HepG2 (cell line): ENCODE results near the gene ENO2. TPM values are rescaled to one million over a fixed set of nuclear protein-coding genes. Genes with fewer than 3 reads are reported as not detected.

Experiments used
- BORCS8-MEF2B ChIP-seq: sonication (generic); formaldehyde crosslinking; IDR thresholded peaks from 2 replicates; pipeline ENCODE4 v1.8.0; 2022; ENCODE audit warnings: mild to moderate bottlenecking, missing genetic modification reagents
- E2F2 ChIP-seq: sonication (generic); formaldehyde crosslinking; IDR thresholded peaks from 2 replicates; pipeline ENCODE4 v1.4.0; 2020; ENCODE audit warnings: missing genetic modification reagents, borderline replicate concordance
- FOXO4 ChIP-seq: sonication (generic); formaldehyde crosslinking; conservative IDR thresholded peaks from 2 replicates; pipeline ENCODE4 v1.8.1; 2023; ENCODE audit warnings: missing genetic modification reagents
- IRF2 ChIP-seq: IDR thresholded peaks from 2 replicates; pipeline ENCODE4 v1.6.1; 2018; ENCODE audit warnings: missing genetic modification reagents, missing compliant biosample characterization
- KAT7 ChIP-seq: IDR thresholded peaks from 2 replicates; pipeline ENCODE4 v1.6.1; 2018; ENCODE audit warnings: borderline replicate concordance, missing compliant biosample characterization
- MIER3 ChIP-seq: IDR thresholded peaks from 2 replicates; pipeline ENCODE4 v1.6.1; 2016; ENCODE audit warnings: missing compliant biosample characterization, borderline replicate concordance
- RELA ChIP-seq: sonication (generic); formaldehyde crosslinking; IDR thresholded peaks from 2 replicates; pipeline ENCODE4 v1.4.0; 2020; ENCODE audit warnings: missing genetic modification reagents
- TBL1XR1 ChIP-seq: fragments of 150-350 bp; IDR thresholded peaks from 2 replicates; pipeline ENCODE4 v1.6.1; 2014; ENCODE audit warnings: borderline replicate concordance, low read length; ENCODE audit not compliant: partially characterized antibody
- TCF12 ChIP-seq, 2 experiments: fragments of 450-650 bp in 1 of 2; sonication (generic) in 1 of 2; formaldehyde crosslinking in 1 of 2; IDR thresholded peaks; 2 replicates each; pipeline versions ENCODE4 v1.6.1 to v1.8.0; 2017 to 2022; ENCODE audit warnings: antibody characterized with exemption in 1 of 2, mild to moderate bottlenecking in 1 of 2, missing genetic modification reagents in 1 of 2, moderate library complexity in 1 of 2
- ZNF619 ChIP-seq: sonication (generic); formaldehyde crosslinking; IDR thresholded peaks from 2 replicates; pipeline ENCODE4 v1.4.0; 2020; ENCODE audit warnings: mild to moderate bottlenecking, missing genetic modification reagents
- ZNF775 ChIP-seq: sonication (generic); formaldehyde crosslinking; IDR thresholded peaks from 2 replicates; pipeline ENCODE4 v1.4.0; 2020; ENCODE audit warnings: missing genetic modification reagents, mild to moderate bottlenecking, moderate library complexity, borderline replicate concordance
- ZNF777 ChIP-seq: sonication (generic); formaldehyde crosslinking; IDR thresholded peaks from 2 replicates; pipeline ENCODE4 v1.4.0; 2020; ENCODE audit warnings: missing genetic modification reagents
- polyA plus RNA-seq, 8 experiments: library from polyadenylated mRNA; depleted of rRNA in 3 of 8; stranded (reverse) in 7 of 8; unstranded in 1 of 8; fragments of >200 nt; fragmentation: Illumina TruSeq in 4 of 8; extraction: Trizol in 4 of 8; gene quantifications; 2 replicates each; pipeline versions ENCODE4 v1.2.1 to v1.2.3, GENCODE V29; 2011 to 2016; ENCODE audit warnings: low read depth in 4 of 8, missing spikeins in 1 of 8, mixed read lengths in 1 of 8; ENCODE audit not compliant: insufficient read depth in 1 of 8
- total RNA-seq, 5 experiments: library from RNA; depleted of rRNA; stranded (reverse); fragments of >200 nt; fragmentation: Illumina TruSeq; extraction: Trizol; gene quantifications; 2 replicates each; pipeline ENCODE4 v1.2.3, GENCODE V29; 2016; ENCODE audit warnings: low read depth in 1 of 5
- TF ChIP-seq, protein P1 (sequence below): sonication (generic); formaldehyde crosslinking; IDR thresholded peaks from 2 replicates; pipeline ENCODE4 v1.5.0; 2020; ENCODE audit warnings: missing genetic modification reagents
- TF ChIP-seq, protein P2 (sequence below), 2 experiments: sonication (generic) in 1 of 2; formaldehyde crosslinking in 1 of 2; IDR thresholded peaks; 2 replicates each; pipeline versions ENCODE4 v1.4.0 to v1.6.1; 2016 to 2020; ENCODE audit warnings: borderline replicate concordance in 1 of 2, low read depth in 1 of 2, mild to moderate bottlenecking in 1 of 2, missing genetic modification reagents in 1 of 2
- TF ChIP-seq, protein P3 (sequence below): sonication (generic); formaldehyde crosslinking; IDR thresholded peaks from 2 replicates; pipeline ENCODE4 v1.4.0; 2020; ENCODE audit warnings: missing genetic modification reagents

Gene ENO2
- total and polyA plus RNA-seq, 2 of the 13 experiments (the other 11 are each of a cell fraction or from before 2014, with no cell fraction given): 19.3 to 136 TPM

DNA sequence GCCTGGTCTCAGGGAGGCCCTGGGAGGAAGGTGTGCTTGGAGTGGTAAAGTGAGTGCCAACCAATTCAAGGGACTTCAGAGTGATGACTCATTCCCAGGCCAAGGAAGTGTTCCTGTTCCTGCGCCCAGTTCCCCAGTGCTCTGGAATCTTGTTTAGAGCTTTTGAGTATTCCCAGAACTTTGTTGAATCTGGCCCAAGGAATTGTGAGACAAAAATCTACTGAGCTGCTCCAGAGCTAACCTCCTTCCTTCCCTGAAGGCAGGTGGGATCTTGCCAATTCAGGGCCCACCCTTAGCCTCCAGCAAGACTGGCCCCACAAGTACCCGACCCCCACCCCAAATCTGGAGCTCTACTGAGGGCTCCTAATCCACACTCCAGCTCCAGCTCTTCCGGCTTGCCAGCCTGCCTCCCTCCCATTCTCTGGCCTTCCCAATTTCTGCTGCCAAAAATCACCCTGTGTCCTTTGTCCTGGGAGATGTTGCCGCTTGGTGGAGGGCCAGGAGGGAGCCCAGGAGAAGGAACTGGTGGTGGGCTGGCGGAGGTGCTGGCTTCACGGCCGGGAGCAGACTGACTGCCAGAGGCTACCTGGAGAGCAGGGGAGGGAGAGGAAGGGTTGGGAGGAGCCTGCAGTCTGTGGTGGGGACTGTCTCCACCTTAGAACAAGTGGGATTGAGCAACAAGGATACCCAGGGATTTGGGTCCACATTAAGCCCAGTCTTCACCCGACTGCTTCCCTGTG lies 11.3 kb downstream of the ENO2 start (continued):
- TF ChIP-seq, protein P1, sequence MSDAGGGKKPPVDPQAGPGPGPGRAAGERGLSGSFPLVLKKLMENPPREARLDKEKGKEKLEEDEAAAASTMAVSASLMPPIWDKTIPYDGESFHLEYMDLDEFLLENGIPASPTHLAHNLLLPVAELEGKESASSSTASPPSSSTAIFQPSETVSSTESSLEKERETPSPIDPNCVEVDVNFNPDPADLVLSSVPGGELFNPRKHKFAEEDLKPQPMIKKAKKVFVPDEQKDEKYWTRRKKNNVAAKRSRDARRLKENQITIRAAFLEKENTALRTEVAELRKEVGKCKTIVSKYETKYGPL (CRISPR knock-in tag): no peak
- TF ChIP-seq TCF12 (IDR thresholded peaks at IDR 0.05) (no peak), TCF12 (CRISPR knock-in tag; IDR thresholded peaks at IDR 0.05) (no peak), KAT7 (CRISPR knock-in tag) (no peak), BORCS8-MEF2B (CRISPR knock-in tag) (peak; percentile 43; the same call in 1 of the 2 replicates), TBL1XR1 (no peak), MIER3 (no peak), ZNF619 (no peak), E2F2 (CRISPR knock-in tag) (no peak), RELA (CRISPR knock-in tag) (no peak), FOXO4 (CRISPR knock-in tag) (no peak), ZNF777 (CRISPR knock-in tag) (no peak), ZNF775 (CRISPR knock-in tag) (no peak), IRF2 (CRISPR knock-in tag) (no peak)
- TF ChIP-seq, protein P2, sequence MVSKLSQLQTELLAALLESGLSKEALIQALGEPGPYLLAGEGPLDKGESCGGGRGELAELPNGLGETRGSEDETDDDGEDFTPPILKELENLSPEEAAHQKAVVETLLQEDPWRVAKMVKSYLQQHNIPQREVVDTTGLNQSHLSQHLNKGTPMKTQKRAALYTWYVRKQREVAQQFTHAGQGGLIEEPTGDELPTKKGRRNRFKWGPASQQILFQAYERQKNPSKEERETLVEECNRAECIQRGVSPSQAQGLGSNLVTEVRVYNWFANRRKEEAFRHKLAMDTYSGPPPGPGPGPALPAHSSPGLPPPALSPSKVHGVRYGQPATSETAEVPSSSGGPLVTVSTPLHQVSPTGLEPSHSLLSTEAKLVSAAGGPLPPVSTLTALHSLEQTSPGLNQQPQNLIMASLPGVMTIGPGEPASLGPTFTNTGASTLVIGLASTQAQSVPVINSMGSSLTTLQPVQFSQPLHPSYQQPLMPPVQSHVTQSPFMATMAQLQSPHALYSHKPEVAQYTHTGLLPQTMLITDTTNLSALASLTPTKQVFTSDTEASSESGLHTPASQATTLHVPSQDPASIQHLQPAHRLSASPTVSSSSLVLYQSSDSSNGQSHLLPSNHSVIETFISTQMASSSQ (IDR thresholded peaks at IDR 0.05; ENCODE audit: low read depth): no peak
- TF ChIP-seq, protein P2 (CRISPR knock-in tag; IDR thresholded peaks at IDR 0.05; ENCODE audit: borderline replicate concordance): no peak
- TF ChIP-seq, protein P3, sequence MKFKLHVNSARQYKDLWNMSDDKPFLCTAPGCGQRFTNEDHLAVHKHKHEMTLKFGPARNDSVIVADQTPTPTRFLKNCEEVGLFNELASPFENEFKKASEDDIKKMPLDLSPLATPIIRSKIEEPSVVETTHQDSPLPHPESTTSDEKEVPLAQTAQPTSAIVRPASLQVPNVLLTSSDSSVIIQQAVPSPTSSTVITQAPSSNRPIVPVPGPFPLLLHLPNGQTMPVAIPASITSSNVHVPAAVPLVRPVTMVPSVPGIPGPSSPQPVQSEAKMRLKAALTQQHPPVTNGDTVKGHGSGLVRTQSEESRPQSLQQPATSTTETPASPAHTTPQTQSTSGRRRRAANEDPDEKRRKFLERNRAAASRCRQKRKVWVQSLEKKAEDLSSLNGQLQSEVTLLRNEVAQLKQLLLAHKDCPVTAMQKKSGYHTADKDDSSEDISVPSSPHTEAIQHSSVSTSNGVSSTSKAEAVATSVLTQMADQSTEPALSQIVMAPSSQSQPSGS (CRISPR knock-in tag): no peak
